Esophagus muscularis mucosa (tissue), 4 donors: Measurements from ENCODE around the gene ZFHX2. TPM values are rescaled to one million over a fixed set of nuclear protein-coding genes. Genes with fewer than 3 reads are reported as not detected.
A peak's percentile ranks its signal among the peaks of the same experiment; 100 is the strongest.

Experiments
- DNase-seq: peaks from one replicate; pipeline ENCODE4 v3.0.0-alpha.2; 2017; ENCODE audit errors: extremely low spot score
- H3K27ac ChIP-seq, 4 donors: fragments of 200-600 bp; sonication (generic); replicated peaks in 1 of 4; 1 replicate in 3 of 4; 2 replicates in 1 of 4; pipeline ENCODE4 v1.5.1; 2016 to 2019; ENCODE audit warnings: mild to moderate bottlenecking in 1 of 4
- H3K27me3 ChIP-seq, 4 donors: fragments of 200-600 bp; sonication (generic); one replicate each; pipeline versions ENCODE4 v1.5.1 to v1.6.0; 2016 to 2019
- H3K36me3 ChIP-seq, 4 donors: fragments of 200-600 bp; sonication (generic); one replicate each; pipeline ENCODE4 v1.5.1; 2016 to 2019
- H3K4me1 ChIP-seq, 4 donors: fragments of 200-600 bp; sonication (generic); one replicate each; pipeline ENCODE4 v1.5.1; 2016 to 2019
- H3K4me3 ChIP-seq, 4 donors: fragments of 200-600 bp; sonication (generic); 1 replicate in 2 of 4; 2 replicates in 2 of 4; pipeline ENCODE4 v1.5.1; 2016 to 2019; ENCODE audit warnings: mild to moderate bottlenecking in 4 of 4, moderate library complexity in 1 of 4
- H3K9me3 ChIP-seq, 4 donors: fragments of 200-600 bp; sonication (generic); 1 replicate in 3 of 4; 2 replicates in 1 of 4; pipeline ENCODE4 v1.5.1; 2016 to 2019
- CTCF ChIP-seq, 3 experiments: fragments of 200-600 bp in 2 of 3; fragments of 450-650 bp in 1 of 3; sonication (generic) in 2 of 3; IDR thresholded peaks; one replicate each; pipeline ENCODE4 v1.5.1; 2017 to 2019; ENCODE audit warnings: antibody characterized with exemption in 3 of 3, mild to moderate bottlenecking in 2 of 3, moderate library complexity in 1 of 3
- EP300 ChIP-seq: sonication (generic); formaldehyde crosslinking; IDR thresholded peaks from one replicate; pipeline ENCODE4 v1.6.1; 2017; ENCODE audit warnings: antibody characterized with exemption
- POLR2A ChIP-seq: fragments of 450-650 bp; IDR thresholded peaks from one replicate; pipeline ENCODE4 v1.6.1; 2017; ENCODE audit warnings: antibody characterized with exemption, moderate library complexity, mild to moderate bottlenecking, low read depth
- POLR2AphosphoS5 ChIP-seq, 2 donors: sonication (generic); formaldehyde crosslinking; IDR thresholded peaks; one replicate each; pipeline ENCODE4 v1.6.1; 2017; ENCODE audit warnings: antibody characterized with exemption in 2 of 2
- WGBS: methylation state at CpG from one replicate; pipeline ENCODE4 v1.1.5; 2018; 5-methylcytosine and 5-hydroxymethylcytosine counted together
- intact Hi-C: fragments of 100-400 bp; cut with DNase I; formaldehyde crosslinking; loops from one replicate; pipeline ENCODE4 v1.15.1; 2023
- total RNA-seq, 4 donors: library from RNA; depleted of rRNA; stranded (reverse); fragments of >200 nt; gene quantifications; one replicate each; pipeline versions ENCODE4 v1.1.0 to v1.2.1, GENCODE V29; 2016

ZFHX2 gene
- total RNA-seq, 4 donors from 2014 or later: 0.50 to 1.8 (median 1.2) TPM

- intact Hi-C loops: no loop called here
- Histone ChIP-seq H3K4me1 (peaks cover 11 to 31% (median 24%) of the 10 kb centered on the region in 4 donors), H3K4me3 (no peak overlapping the region), H3K27me3 (no peaks in the 10 kb centered on the region), H3K9me3 (no peaks in the 10 kb centered on the region), H3K36me3 (peaks cover 0 to 59% (median 42%) of the 10 kb centered on the region in 4 donors), H3K27ac (no peak overlapping the region)
- no peak for TF ChIP-seq EP300
- no peak for TF ChIP-seq POLR2A
- TF ChIP-seq CTCF (IDR thresholded peaks at IDR 0.05): no peak
- TF ChIP-seq POLR2AphosphoS5 (IDR thresholded peaks at IDR 0.05): no peak
- no peak for DNase-seq
- 94% methylated on average over 2 of the region's 2 CpGs for WGBS
Observed at GRCh38 chr14:23561259-23561658, 9.7 kb upstream of the ZFHX2 start.

- TF ChIP-seq CTCF (IDR thresholded peaks at IDR 0.05): no peak
- TF ChIP-seq EP300: no peak
- no peak for TF ChIP-seq POLR2A
- TF ChIP-seq POLR2AphosphoS5 (IDR thresholded peaks at IDR 0.05): no peak
- WGBS: 87% methylated on average over 3 of the region's 3 CpGs
- Histone ChIP-seq H3K4me1 (peaks cover 17 to 38% (median 32%) of the 10 kb centered on the region in 4 donors), H3K27ac (no peak overlapping the region), H3K27me3 (no peaks in the 10 kb centered on the region), H3K9me3 (no peaks in the 10 kb centered on the region), H3K36me3 (peaks cover 0 to 49% (median 37%) of the 10 kb centered on the region in 4 donors), H3K4me3 (no peak overlapping the region)
- intact Hi-C loops: loop anchor here (2.0 to 5.0 kb wide), 2 partner anchors 81 to 238 kb away; partner anchors contain the start of gene PABPN1
- no peak for DNase-seq
Observed at GRCh38 chr14:23559926-23560520, 8.5 kb upstream of the ZFHX2 start.

GRCh38 chr14:23559010-23559925 lies 7.7 kb upstream of the ZFHX2 start:
- Histone ChIP-seq H3K9me3 (no peaks in the 10 kb centered on the region), H3K4me1 (peaks cover 18 to 40% (median 35%) of the 10 kb centered on the region in 4 donors), H3K4me3 (no peak overlapping the region), H3K36me3 (peaks cover 0 to 42% (median 33%) of the 10 kb centered on the region in 4 donors), H3K27me3 (no peaks in the 10 kb centered on the region), H3K27ac (no peak overlapping the region)
- no peak for DNase-seq
- WGBS: 78% methylated on average over 20 of the region's 21 CpGs
- intact Hi-C loops: loop anchor here (2.0 to 5.0 kb wide), 2 partner anchors 80 to 237 kb away; partner anchors contain the start of gene PABPN1
- TF ChIP-seq CTCF (IDR thresholded peaks at IDR 0.05): peak; percentile 71 to 86 (median 76)
- TF ChIP-seq POLR2A: no peak

GRCh38 chr14:23558346-23559009 lies 6.9 kb upstream of the ZFHX2 start:
- WGBS: 86% methylated on average over 8 of the region's 10 CpGs
- intact Hi-C loops: loop anchor here (2.0 to 5.0 kb wide), 2 partner anchors 80 to 236 kb away; partner anchors contain the start of gene PABPN1
- Histone ChIP-seq H3K4me1 (peaks cover 18 to 39% (median 34%) of the 10 kb centered on the region in 4 donors), H3K9me3 (no peaks in the 10 kb centered on the region), H3K36me3 (peaks cover 0 to 39% (median 33%) of the 10 kb centered on the region in 4 donors), H3K4me3 (no peak overlapping the region), H3K27ac (no peak overlapping the region), H3K27me3 (no peaks in the 10 kb centered on the region)
- TF ChIP-seq CTCF (IDR thresholded peaks at IDR 0.05) (no peak), POLR2AphosphoS5 (IDR thresholded peaks at IDR 0.05) (no peak), POLR2A (no peak), EP300 (no peak)
- no peak for DNase-seq
